ENCODE data around the gene NCDN. TPM values are rescaled to one million over a fixed set of nuclear protein-coding genes. Genes with fewer than 3 reads are reported as not detected.

The NCDN gene
- polyA plus RNA-seq, 6 donors from 2014 or later: 4.8 to 13.0 (median 6.7) TPM

- peaks cover 5 to 7% of the 10 kb centered on the region in 2 donors for H3K36me3 Mint-ChIP-seq
- DNase-seq: no peak
- H3K27me3 Mint-ChIP-seq: no peaks in the 10 kb centered on the region
- no peak for ATAC-seq (ENCODE audit: low read depth in 2 of 2)
- no peaks in the 10 kb centered on the region for H3K4me1 Mint-ChIP-seq
- no peaks in the 10 kb centered on the region for H3K9me3 Mint-ChIP-seq
- H3K27ac Mint-ChIP-seq: peak overlapping the region in 1 of 6 donors; percentile 39
- no peak overlapping the region for H3K4me3 Mint-ChIP-seq
These were observed 36.6 kb downstream of the NCDN start for GRCh38 chr1:35594005-35594760.

DNA sequence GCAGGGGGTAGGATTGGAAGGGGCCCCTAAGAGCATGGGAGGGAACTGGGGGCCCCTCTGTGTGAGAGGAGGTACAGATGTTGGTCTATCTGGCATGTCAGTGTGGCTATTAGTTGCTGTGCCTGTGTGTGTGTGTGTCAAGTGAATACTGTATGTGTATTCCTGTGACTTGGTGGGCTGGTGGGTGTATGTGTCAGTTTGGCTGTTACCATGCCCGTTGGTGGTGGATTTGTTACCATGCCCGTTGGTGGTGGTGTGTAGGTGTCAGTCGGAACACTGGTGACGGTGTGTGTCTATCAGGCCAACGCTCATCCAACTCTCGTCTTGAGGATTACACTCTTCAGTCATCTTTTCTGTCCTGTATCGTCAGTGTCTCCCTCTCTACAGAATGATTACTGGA lies 38.1 kb downstream of the NCDN start:
- Mint-ChIP-seq H3K4me3 (peak overlapping the region in 1 of 8 donors; percentile 78), H3K9me3 (no peaks in the 10 kb centered on the region), H3K27ac (peak overlapping the region in 1 of 6 donors; percentile 3), H3K4me1 (no peaks in the 10 kb centered on the region), H3K27me3 (no peaks in the 10 kb centered on the region), H3K36me3 (peaks cover 5 to 7% of the 10 kb centered on the region in 2 donors)
- DNase-seq (no peak), ATAC-seq (ENCODE audit: low read depth in 2 of 2) (no peak)

GRCh38 chr1:35597870-35598269 lies 40.3 kb downstream of the NCDN start:
- Mint-ChIP-seq H3K4me1 (no peaks in the 10 kb centered on the region), H3K4me3 (no peak overlapping the region), H3K27me3 (no peaks in the 10 kb centered on the region), H3K36me3 (peaks cover 0 to under 1% of the 10 kb centered on the region in 2 donors), H3K9me3 (no peaks in the 10 kb centered on the region), H3K27ac (peak overlapping the region in 2 of 6 donors; percentile 9 to 10)
- DNase-seq (no peak), ATAC-seq (ENCODE audit: low read depth in 2 of 2) (no peak)

DNA sequence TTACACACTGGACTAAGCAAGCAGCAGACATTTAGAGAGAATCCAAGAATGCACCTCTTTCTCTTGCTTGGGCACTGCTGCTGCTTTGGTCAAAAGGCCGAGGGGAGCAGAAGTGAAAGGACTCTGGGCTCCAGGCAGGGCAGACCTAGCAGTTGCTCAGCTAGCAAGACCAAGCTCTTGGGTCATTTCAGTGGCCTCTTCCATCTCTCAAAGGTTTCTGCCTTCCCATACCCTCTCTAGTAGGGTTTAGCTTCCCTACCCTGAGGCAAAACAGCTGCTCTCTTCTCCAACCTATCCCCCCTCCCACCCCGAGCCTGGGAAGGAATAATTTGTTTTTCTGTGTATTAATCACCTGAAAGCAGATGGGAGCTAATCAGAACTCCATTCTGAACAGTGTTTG lies 41.3 kb downstream of the NCDN start:
- Mint-ChIP-seq H3K4me3 (no peak overlapping the region), H3K27me3 (no peaks in the 10 kb centered on the region), H3K36me3 (peaks cover under 1 to 11% of the 10 kb centered on the region in 2 donors), H3K9me3 (no peaks in the 10 kb centered on the region), H3K27ac (peak overlapping the region in 1 of 6 donors; percentile 58), H3K4me1 (no peaks in the 10 kb centered on the region)
- ATAC-seq (ENCODE audit: low read depth in 2 of 2) (no peak), DNase-seq (no peak)

DNA sequence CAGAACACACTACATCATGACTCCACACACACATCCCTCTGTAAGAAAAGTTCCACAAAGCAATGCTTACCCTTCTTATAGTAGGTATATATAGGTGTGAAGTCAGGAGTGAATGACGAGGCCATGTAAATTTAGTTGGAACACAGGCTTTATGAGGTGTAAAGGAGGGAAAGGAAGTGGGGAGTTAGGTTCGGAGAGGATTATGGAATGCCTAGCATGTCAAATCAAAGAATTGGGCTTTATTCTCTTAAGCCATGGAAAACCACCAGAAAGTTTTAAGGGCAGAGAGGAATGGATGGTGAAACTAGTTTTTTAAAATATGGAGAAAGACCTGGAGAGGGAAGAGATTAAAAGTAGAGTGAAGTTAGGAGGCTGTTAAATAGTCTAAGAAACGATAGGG lies 41.8 kb downstream of the NCDN start:
- ATAC-seq (ENCODE audit: low read depth in 2 of 2) (no peak), DNase-seq (no peak)
- Mint-ChIP-seq H3K36me3 (peaks cover 4 to 16% of the 10 kb centered on the region in 2 donors), H3K27ac (peak overlapping the region in 2 of 6 donors; percentile 40 to 44), H3K4me3 (no peak overlapping the region), H3K9me3 (no peaks in the 10 kb centered on the region), H3K27me3 (no peaks in the 10 kb centered on the region), H3K4me1 (no peaks in the 10 kb centered on the region)

DNA sequence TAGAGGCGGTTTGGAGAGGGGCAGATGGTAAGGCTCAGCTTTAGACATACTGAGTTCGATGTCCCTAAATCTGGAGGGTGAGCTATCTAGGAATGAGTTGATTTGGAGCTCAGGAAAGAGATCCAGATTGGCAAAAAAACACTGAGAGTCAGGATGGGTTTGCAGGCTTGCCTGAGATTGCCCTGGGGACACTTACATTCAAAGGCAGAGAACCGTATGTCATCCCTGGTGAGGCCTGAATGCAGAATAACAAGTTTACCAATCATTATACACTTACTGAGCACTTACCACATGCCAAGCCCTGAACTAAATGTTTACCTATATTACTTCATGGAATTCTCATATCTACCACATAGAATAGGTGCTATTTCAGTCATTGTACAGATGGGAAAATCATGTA lies 43.0 kb downstream of the NCDN start:
- no peak overlapping the region for H3K4me3 Mint-ChIP-seq
- H3K27ac Mint-ChIP-seq: no peak overlapping the region
- H3K4me1 Mint-ChIP-seq: no peaks in the 10 kb centered on the region
- no peaks in the 10 kb centered on the region for H3K27me3 Mint-ChIP-seq
- DNase-seq (no peak), ATAC-seq (ENCODE audit: low read depth in 2 of 2) (no peak)
- H3K9me3 Mint-ChIP-seq: no peaks in the 10 kb centered on the region
- H3K36me3 Mint-ChIP-seq: peaks cover 4 to 17% of the 10 kb centered on the region in 2 donors

GRCh38 chr1:35603468-35603867 lies 45.9 kb downstream of the NCDN start:
- H3K4me1 Mint-ChIP-seq: peaks cover 0 to 10% (median 9%) of the 10 kb centered on the region in 3 donors
- H3K9me3 Mint-ChIP-seq: no peaks in the 10 kb centered on the region
- no peaks in the 10 kb centered on the region for H3K27me3 Mint-ChIP-seq
- H3K27ac Mint-ChIP-seq: no peak overlapping the region
- ATAC-seq (ENCODE audit: low read depth in 2 of 2): no peak
- H3K4me3 Mint-ChIP-seq: no peak overlapping the region
- no peak for DNase-seq
- peaks cover 22 to 24% of the 10 kb centered on the region in 2 donors for H3K36me3 Mint-ChIP-seq

DNA sequence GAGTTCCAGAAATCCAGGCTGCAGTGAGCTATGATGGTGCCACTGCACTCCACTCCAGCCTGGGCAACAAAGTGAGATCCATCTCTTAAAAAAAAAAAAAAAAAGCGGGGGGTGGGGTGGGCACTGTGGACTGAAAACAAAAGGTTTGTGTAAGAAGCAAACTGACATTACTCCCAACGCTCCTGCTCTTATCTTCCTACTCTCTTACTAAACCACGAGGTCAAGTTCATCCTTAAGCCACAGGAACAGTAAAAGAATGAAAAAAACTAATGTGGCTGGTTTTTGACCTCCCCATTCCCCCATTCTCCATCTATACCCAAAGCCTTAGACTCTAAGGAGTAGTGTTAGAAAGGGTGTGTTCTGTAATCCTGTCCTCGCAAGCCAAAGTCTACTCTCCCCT lies 46.3 kb downstream of the NCDN start:
- H3K36me3 Mint-ChIP-seq: peaks cover 24 to 26% of the 10 kb centered on the region in 2 donors
- H3K4me3 Mint-ChIP-seq: peak overlapping the region in 1 of 8 donors; percentile 29
- H3K27ac Mint-ChIP-seq: no peak overlapping the region
- DNase-seq (no peak), ATAC-seq (ENCODE audit: low read depth in 2 of 2) (no peak)
- H3K4me1 Mint-ChIP-seq: peaks cover 0 to 10% (median 9%) of the 10 kb centered on the region in 3 donors
- no peaks in the 10 kb centered on the region for H3K9me3 Mint-ChIP-seq
- no peaks in the 10 kb centered on the region for H3K27me3 Mint-ChIP-seq

DNA sequence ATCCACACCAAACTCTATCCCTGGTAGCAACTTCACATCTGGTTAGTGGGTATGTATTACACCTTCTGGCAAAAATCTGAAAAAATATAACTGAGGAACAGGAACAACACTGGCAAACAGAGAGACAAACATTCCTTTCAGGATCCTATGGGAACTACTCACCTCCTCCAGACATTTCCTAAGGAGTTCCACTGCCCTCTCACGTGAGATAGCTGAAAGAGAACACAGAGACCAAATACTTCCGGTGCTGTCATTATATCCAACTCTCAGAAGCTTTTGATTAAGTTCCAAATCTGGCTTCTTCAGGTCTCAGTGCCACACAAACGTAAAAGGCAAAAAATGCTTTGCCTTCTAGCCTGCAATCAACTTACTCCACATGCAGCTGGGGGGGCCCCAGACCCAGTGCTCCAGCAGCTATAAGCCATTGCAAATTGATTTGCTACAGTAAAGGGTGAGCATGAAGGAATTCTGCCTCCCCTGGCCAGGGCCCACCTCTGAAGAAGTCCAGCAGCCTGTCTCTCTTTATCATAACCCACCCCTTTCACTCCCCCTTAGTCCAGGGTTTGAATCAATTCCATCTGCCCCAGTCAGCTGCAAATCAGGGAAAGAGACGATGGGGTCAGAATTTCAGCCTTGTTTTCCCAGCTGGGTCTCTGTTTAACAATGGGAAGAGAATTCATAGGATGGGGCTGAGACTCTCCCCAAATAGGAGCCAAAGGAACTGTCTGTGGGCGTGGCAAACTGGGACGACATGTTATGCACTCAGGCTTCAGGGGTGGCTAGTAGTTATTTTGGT lies 47.7 kb downstream of the NCDN start:
- no peak overlapping the region for H3K4me3 Mint-ChIP-seq
- peaks cover 27 to 30% of the 10 kb centered on the region in 2 donors for H3K36me3 Mint-ChIP-seq
- peak overlapping the region in 1 of 6 donors; percentile 59 for H3K27ac Mint-ChIP-seq
- H3K27me3 Mint-ChIP-seq: no peaks in the 10 kb centered on the region
- DNase-seq: no peak
- H3K4me1 Mint-ChIP-seq: peaks cover 0 to 10% (median 9%) of the 10 kb centered on the region in 3 donors
- no peak for ATAC-seq (ENCODE audit: low read depth in 2 of 2)
- H3K9me3 Mint-ChIP-seq: no peaks in the 10 kb centered on the region

- H3K4me1 Mint-ChIP-seq: peaks cover 0 to 10% (median 9%) of the 10 kb centered on the region in 3 donors
- DNase-seq: no peak
- no peak overlapping the region for H3K4me3 Mint-ChIP-seq
- H3K9me3 Mint-ChIP-seq: no peaks in the 10 kb centered on the region
- H3K27me3 Mint-ChIP-seq: no peaks in the 10 kb centered on the region
- no peak for ATAC-seq (ENCODE audit: low read depth in 2 of 2)
- H3K36me3 Mint-ChIP-seq: peaks cover 27 to 30% of the 10 kb centered on the region in 2 donors
- H3K27ac Mint-ChIP-seq: no peak overlapping the region
These were observed 48.2 kb downstream of the NCDN start for GRCh38 chr1:35605867-35606182.

DNA sequence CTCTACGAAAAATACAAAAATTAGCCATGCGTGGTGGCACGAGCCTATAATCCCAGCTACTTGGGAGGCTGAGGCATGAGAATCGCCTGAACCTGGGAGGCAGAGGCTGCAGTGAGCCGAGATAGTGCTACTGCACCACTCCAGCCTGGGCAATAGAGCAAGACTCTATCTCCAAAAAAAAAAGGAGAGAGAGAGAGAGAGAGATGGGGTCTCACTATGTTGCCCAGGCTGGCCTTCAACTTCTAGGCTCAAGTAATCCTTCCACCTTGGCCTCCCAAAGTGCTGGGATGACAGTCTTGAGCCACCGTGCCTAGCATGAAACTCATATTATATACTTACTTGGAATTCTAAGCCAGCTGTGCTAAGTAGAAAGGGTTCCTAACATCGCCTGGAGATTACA lies 54.1 kb downstream of the NCDN start:
- Mint-ChIP-seq H3K36me3 (peaks cover 12 to 23% of the 10 kb centered on the region in 2 donors), H3K4me1 (peaks cover 4 to 19% (median 11%) of the 10 kb centered on the region in 3 donors), H3K27me3 (no peaks in the 10 kb centered on the region), H3K9me3 (no peaks in the 10 kb centered on the region), H3K4me3 (no peak overlapping the region), H3K27ac (no peak overlapping the region)
- ATAC-seq (ENCODE audit: low read depth in 2 of 2) (no peak), DNase-seq (no peak)

- Mint-ChIP-seq H3K4me3 (no peak overlapping the region), H3K4me1 (peaks cover 2 to 19% (median 13%) of the 10 kb centered on the region in 3 donors), H3K27me3 (no peaks in the 10 kb centered on the region), H3K36me3 (peaks cover 6 to 11% of the 10 kb centered on the region in 2 donors), H3K9me3 (no peaks in the 10 kb centered on the region), H3K27ac (peak overlapping the region in 2 of 6 donors; percentile 13 to 61)
- no peak for ATAC-seq (ENCODE audit: low read depth in 2 of 2)
- no peak for DNase-seq
These were observed 57.8 kb downstream of the NCDN start for GRCh38 chr1:35615440-35615839.

Measured in naive B cell (primary cell).